Omental fat pad (tissue), 4 donors: ENCODE data around the gene KLRC4. TPM values are rescaled to one million over a fixed set of nuclear protein-coding genes. Genes with fewer than 3 reads are reported as not detected.

Experiments used
- ATAC-seq: fragments of 150-250 bp; one replicate; pipeline ENCODE4 v1.9.1; 2016; ENCODE audit warnings: mild to moderate bottlenecking, moderate library complexity; ENCODE audit not compliant: low FRiP score
- DNase-seq: peaks from one replicate; pipeline ENCODE4 v3.0.0-alpha.2; 2019; ENCODE audit warnings: low spot score
- CTCF ChIP-seq, 3 donors: fragments of 450-650 bp; IDR thresholded peaks; one replicate each; pipeline ENCODE4 v1.5.1; 2016 to 2017; ENCODE audit warnings: antibody characterized with exemption in 3 of 3, mild to moderate bottlenecking in 3 of 3, moderate library complexity in 2 of 3
- total RNA-seq, 4 donors: library from RNA; depleted of rRNA; stranded (reverse); fragments of >200 nt; gene quantifications; one replicate each; pipeline ENCODE4 v1.1.0, GENCODE V29; 2016

Gene KLRC4
- total RNA-seq, 4 donors from 2014 or later = 0.63 to 0.96 TPM; not detected in 2

GRCh38 chr12:10361622-10362021 is 47.9 kb downstream of the KLRC4 start:
- no peak for ATAC-seq

GRCh38 chr12:10361084-10361483 is 48.5 kb downstream of the KLRC4 start:
- no peak for ATAC-seq
- TF ChIP-seq CTCF (IDR thresholded peaks at IDR 0.05) = no peak
- DNase-seq = no peak

More at GRCh38 chr12:10361622-10362021, 47.9 kb downstream of the KLRC4 start:
- no peak for TF ChIP-seq CTCF (IDR thresholded peaks at IDR 0.05)
- DNase-seq = no peak

- no peak for ATAC-seq
Measured at GRCh38 chr12:10358969-10359368, 50.6 kb downstream of the KLRC4 start.

GRCh38 chr12:10358131-10358530 is 51.4 kb downstream of the KLRC4 start:
- no peak for DNase-seq
- ATAC-seq = no peak
- TF ChIP-seq CTCF (IDR thresholded peaks at IDR 0.05) = no peak

More at GRCh38 chr12:10358969-10359368, 50.6 kb downstream of the KLRC4 start:
- no peak for TF ChIP-seq CTCF (IDR thresholded peaks at IDR 0.05)
- DNase-seq = no peak

Other genes with a start within 250 kb of the KLRC4 start
- gene OLR1, start 237.6 kb downstream of the KLRC4 start, total RNA-seq = 10 to 100 TPM in 2 of 4 donors, under 1 TPM in 1, not detected in 1; 0.19 to 51.2 (median 35.1) TPM
- under 1 TPM in 2 of 4 donors, not detected in 2; 0.09 to 0.84 TPM for gene TMEM52B, start 230.7 kb downstream of the KLRC4 start, total RNA-seq
- 100 to 1,000 TPM; 165 to 335 (median 268) TPM for gene GABARAPL1, start 196.9 kb downstream of the KLRC4 start, total RNA-seq
- 1 to 10 TPM; 2.2 to 4.6 (median 3.1) TPM for gene KLRD1, start 101.9 kb downstream of the KLRC4 start, total RNA-seq
- 1 to 10 TPM; 2.7 to 6.5 (median 4.2) TPM for gene KLRK1, start 19.7 kb downstream of the KLRC4 start, total RNA-seq
- gene KLRC3, start 10.8 kb upstream of the KLRC4 start, total RNA-seq = 1 to 10 TPM in 1 of 4 donors, not detected in 3; 1.3 TPM
- under 1 TPM in 3 of 4 donors, not detected in 1; 0.37 to 0.72 (median 0.69) TPM for gene KLRC2, start 26.3 kb upstream of the KLRC4 start, total RNA-seq
- gene KLRC1, start 43.6 kb upstream of the KLRC4 start, total RNA-seq = 1 to 10 TPM in 2 of 4 donors, under 1 TPM in 2; 0.28 to 2.2 (median 1.2) TPM
- gene EIF2S3B, start 96.1 kb upstream of the KLRC4 start, total RNA-seq = not detected
- gene MAGOHB, start 203.9 kb upstream of the KLRC4 start, total RNA-seq = 10 to 100 TPM in 1 of 4 donors, 1 to 10 TPM in 3; 4.9 to 12.6 (median 7.6) TPM